ENCODE results near the gene FOXP1.

GRCh38 chr3:71086777-71087142, 496.8 kb downstream of the FOXP1 start:
- TF ChIP-seq CEBPB (IDR thresholded peaks at IDR 0.05; ENCODE audit: low read depth, low read length) (no peak), CBX5 (IDR thresholded peaks at IDR 0.05; ENCODE audit: low read depth, low read length) (no peak), HDAC2 (IDR thresholded peaks at IDR 0.05; ENCODE audit: borderline replicate concordance in 1 of 2, low read depth in 2 of 2, low read length in 2 of 2) (no peak), SIN3A (conservative IDR thresholded peaks at IDR 0.05 in 1 of 2, IDR thresholded peaks at IDR 0.05 in 1 of 2; ENCODE audit: low read depth in 1 of 2, low read length in 2 of 2) (no peak), GABPA (IDR thresholded peaks at IDR 0.05; ENCODE audit: borderline replicate concordance, insufficient read depth, low read length) (no peak), EP300 (IDR thresholded peaks at IDR 0.05; ENCODE audit: borderline replicate concordance in 1 of 2, low read depth in 2 of 2, low read length in 2 of 2) (no peak), JUND (IDR thresholded peaks at IDR 0.05; ENCODE audit: low read length) (no peak), POLR2AphosphoS5 (IDR thresholded peaks at IDR 0.05; ENCODE audit: low read depth, low read length) (no peak), RNF2 (IDR thresholded peaks at IDR 0.05; ENCODE audit: borderline replicate concordance, low read depth, low read length, missing control alignments, poor library complexity, severe bottlenecking) (no peak), EZH2 (IDR thresholded peaks at IDR 0.05; ENCODE audit: low read depth, low read length, severe bottlenecking) (no peak), ZNF274 (IDR thresholded peaks at IDR 0.05; ENCODE audit: borderline replicate concordance, extremely low read depth, low read length) (no peak), SP1 (IDR thresholded peaks at IDR 0.05; ENCODE audit: low read depth, low read length) (no peak)
- TF ChIP-seq, protein P1, sequence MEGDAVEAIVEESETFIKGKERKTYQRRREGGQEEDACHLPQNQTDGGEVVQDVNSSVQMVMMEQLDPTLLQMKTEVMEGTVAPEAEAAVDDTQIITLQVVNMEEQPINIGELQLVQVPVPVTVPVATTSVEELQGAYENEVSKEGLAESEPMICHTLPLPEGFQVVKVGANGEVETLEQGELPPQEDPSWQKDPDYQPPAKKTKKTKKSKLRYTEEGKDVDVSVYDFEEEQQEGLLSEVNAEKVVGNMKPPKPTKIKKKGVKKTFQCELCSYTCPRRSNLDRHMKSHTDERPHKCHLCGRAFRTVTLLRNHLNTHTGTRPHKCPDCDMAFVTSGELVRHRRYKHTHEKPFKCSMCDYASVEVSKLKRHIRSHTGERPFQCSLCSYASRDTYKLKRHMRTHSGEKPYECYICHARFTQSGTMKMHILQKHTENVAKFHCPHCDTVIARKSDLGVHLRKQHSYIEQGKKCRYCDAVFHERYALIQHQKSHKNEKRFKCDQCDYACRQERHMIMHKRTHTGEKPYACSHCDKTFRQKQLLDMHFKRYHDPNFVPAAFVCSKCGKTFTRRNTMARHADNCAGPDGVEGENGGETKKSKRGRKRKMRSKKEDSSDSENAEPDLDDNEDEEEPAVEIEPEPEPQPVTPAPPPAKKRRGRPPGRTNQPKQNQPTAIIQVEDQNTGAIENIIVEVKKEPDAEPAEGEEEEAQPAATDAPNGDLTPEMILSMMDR (IDR thresholded peaks at IDR 0.05; ENCODE audit: control extremely low read depth in 1 of 3, insufficient read depth in 1 of 3, low read depth in 1 of 3, low read length in 3 of 3): no peak

Data from H1 (cell line).